Esophagus (tissue), 2 donors: ENCODE results near the gene FADS6. TPM values are rescaled to one million over a fixed set of nuclear protein-coding genes. Genes with fewer than 3 reads are reported as not detected.

Experiments used
- H3K27ac ChIP-seq, 2 donors: one replicate each; pipeline ENCODE4 v1.5.1; 2013; ENCODE audit warnings: low read depth in 2 of 2, mild to moderate bottlenecking in 2 of 2, inconsistent platforms in 1 of 2, low read length in 1 of 2, moderate library complexity in 1 of 2
- H3K27me3 ChIP-seq, 2 donors: one replicate each; pipeline ENCODE4 v1.6.1; 2013; ENCODE audit warnings: low read length in 2 of 2, control low read depth in 1 of 2, mild to moderate bottlenecking in 1 of 2; ENCODE audit not compliant: insufficient read depth in 2 of 2, control insufficient read depth in 1 of 2
- H3K36me3 ChIP-seq, 2 donors: one replicate each; pipeline ENCODE4 v1.6.1; 2013; ENCODE audit warnings: low read length in 1 of 2; ENCODE audit not compliant: control insufficient read depth in 2 of 2, insufficient read depth in 2 of 2
- H3K4me1 ChIP-seq, 2 donors: one replicate each; pipeline ENCODE4 v1.6.1; 2013; ENCODE audit warnings: low read length in 1 of 2; ENCODE audit not compliant: control insufficient read depth in 2 of 2, insufficient read depth in 2 of 2
- H3K4me3 ChIP-seq, 2 donors: one replicate each; pipeline ENCODE4 v1.5.1; 2013; ENCODE audit warnings: low read length in 2 of 2, mild to moderate bottlenecking in 2 of 2, low read depth in 1 of 2, moderate library complexity in 1 of 2
- H3K9me3 ChIP-seq, 2 donors: one replicate each; pipeline ENCODE4 v1.6.1; 2013; ENCODE audit warnings: mild to moderate bottlenecking in 2 of 2, low read depth in 1 of 2, low read length in 1 of 2, moderate library complexity in 1 of 2; ENCODE audit not compliant: control insufficient read depth in 2 of 2, insufficient read depth in 1 of 2
- WGBS, 2 donors: extraction: QIAGEN DNeasy Blood & Tissue Kit; methylation state at CpG; one replicate each; pipeline ENCODE4 v1.1.7; 2013; 5-methylcytosine and 5-hydroxymethylcytosine counted together
- polyA plus RNA-seq, 2 donors: library from polyadenylated mRNA; stranded (reverse); fragments of 200-250 nt; gene quantifications; one replicate each; pipeline ENCODE4 v1.2.3, GENCODE V29; 2013
- donor health status: healthy with polysubstance abuse.
- donor health status: Bipolar disorder and iron deficiency.

Gene FADS6, protein sequence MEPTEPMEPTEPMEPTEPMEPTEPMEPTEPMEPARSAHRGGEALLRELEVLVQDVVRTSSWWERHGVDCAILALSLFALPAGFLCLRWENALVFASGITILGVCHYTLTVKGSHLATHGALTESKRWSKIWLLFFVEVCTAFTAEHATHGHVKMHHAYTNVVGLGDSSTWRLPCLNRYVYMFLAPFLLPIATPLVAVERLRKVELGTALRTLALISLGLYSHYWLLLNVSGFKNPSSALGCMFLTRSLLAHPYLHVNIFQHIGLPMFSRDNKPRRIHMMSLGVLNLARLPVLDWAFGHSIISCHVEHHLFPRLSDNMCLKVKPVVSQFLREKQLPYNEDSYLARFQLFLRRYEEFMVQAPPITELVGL
- 1 to 10 TPM; 1.8 to 2.6 TPM for polyA plus RNA-seq

DNA sequence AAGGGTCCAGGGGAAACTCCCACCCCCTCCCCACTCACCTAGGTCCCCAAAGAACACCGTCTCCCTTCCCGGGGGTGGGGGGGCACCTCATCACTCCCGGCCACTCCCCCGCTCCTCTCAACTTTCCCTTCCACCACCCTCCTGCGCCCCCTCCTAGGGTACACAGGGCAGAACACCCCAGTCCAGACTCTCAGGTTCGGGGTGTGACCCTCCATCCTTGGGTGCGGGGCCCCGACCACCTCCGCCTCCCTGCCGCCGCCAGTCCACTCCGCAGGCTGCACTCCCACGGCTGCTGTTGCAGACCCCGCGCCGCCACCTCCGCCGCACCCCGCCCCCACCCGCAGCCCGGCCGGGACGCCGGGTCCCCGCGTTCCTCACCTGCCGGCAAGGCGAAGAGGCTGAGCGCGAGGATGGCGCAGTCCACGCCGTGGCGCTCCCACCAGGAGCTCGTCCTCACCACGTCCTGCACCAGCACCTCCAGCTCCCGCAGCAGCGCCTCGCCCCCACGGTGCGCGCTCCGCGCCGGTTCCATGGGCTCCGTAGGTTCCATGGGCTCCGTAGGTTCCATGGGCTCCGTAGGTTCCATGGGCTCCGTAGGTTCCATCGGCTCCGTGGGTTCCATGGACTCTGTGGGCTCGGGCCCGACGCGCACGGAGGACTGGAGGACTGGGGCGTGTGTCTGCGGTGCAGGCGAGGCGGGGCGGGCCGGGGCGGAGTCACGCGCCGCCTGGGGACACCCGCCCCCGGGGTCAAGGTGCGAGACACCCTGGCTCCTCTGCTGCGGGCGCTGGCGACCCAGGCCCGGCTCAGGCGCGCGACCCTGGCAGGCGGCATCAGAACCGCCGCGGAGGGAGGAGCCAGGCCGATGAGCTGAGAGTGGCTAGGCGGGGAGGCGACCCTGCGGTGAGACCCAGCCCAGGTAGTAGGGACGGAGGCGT lies at the start of gene FADS6:
Gene FADS6 (minus strand): TSS at position 660 of the 938 bp plus-strand sequence. CDS start 38 bp downstream, at position 622.
- Histone ChIP-seq H3K4me3 (peak within 1 kb of the TSS; percentile 44 to 46), H3K27me3 (peaks cover 0 to 3% of the 10 kb centered on the region in 2 donors), H3K9me3 (no peaks in the 10 kb centered on the region), H3K4me1 (peaks cover 6 to 8% of the 10 kb centered on the region in 2 donors), H3K36me3 (no peaks in the 10 kb centered on the region), H3K27ac (no peak within 1 kb of the TSS)
- 4% methylated on average over 79 to 86 of the region's 86 CpGs for WGBS, 2 donors

DNA sequence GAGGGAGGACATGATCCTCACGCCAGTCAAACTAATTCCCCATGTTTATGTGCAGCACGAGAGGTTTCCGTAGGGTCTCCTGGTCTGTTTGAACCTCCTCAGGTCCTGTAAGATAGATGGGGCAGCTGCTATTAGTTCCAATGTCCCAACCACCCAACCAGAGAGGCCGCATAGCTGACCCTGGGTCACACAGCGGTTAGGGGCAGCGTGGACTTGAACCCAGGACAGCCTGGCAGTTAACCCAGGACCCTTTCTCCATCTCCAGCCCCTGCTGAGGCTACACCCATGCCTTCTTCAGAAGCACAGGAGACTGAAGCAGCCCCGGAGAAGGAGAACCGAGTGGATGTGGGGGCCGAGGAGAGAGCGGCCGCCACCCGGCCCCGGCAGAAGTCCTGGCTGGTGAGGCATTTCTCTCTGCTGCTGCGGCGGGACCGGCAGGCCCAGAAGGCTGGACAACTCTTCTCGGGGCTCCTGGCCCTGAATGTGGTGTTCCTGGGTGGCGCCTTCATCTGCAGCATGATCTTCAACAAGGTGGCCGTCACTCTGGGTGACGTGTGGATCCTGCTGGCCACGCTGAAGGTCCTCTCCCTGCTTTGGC lies 47.8 kb upstream of the FADS6 start:
- Histone ChIP-seq H3K9me3 (peaks cover 0 to 4% of the 10 kb centered on the region in 2 donors), H3K27me3 (no peaks in the 10 kb centered on the region), H3K4me1 (peaks cover 0 to 13% of the 10 kb centered on the region in 2 donors), H3K27ac (no peak overlapping the region), H3K36me3 (peaks cover 0 to 5% of the 10 kb centered on the region in 2 donors), H3K4me3 (no peak overlapping the region)
- WGBS, 2 donors, result 81 to 84% methylated on average over 21 of the region's 21 CpGs

DNA sequence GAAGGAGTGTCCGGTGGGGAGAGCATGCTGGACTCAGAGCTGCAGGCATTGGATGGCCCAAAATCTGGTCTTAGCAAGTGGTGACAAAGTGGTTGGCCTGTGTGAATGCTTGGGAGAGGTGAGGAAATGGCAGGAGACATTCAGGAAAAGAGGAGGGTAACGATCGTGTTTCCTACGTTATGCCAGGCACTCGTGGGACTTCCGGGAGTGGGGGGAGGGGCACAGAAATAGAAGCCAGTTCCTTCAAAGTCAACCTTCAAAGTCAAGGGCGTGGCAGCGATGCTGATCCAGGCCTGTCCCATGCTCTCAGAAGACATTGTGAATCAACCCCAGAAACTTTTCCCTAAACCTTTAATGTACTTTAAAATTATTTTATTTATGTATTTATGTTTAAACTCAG lies 46.1 kb upstream of the FADS6 start:
- Histone ChIP-seq H3K4me1 (peaks cover 0 to 18% of the 10 kb centered on the region in 2 donors), H3K27ac (peak overlapping the region; percentile 14 to 70), H3K9me3 (peaks cover 0 to 4% of the 10 kb centered on the region in 2 donors), H3K27me3 (no peaks in the 10 kb centered on the region), H3K36me3 (peaks cover 0 to 5% of the 10 kb centered on the region in 2 donors), H3K4me3 (no peak overlapping the region)
- WGBS, 2 donors, result 37 to 39% methylated on average over 8 of the region's 8 CpGs

DNA sequence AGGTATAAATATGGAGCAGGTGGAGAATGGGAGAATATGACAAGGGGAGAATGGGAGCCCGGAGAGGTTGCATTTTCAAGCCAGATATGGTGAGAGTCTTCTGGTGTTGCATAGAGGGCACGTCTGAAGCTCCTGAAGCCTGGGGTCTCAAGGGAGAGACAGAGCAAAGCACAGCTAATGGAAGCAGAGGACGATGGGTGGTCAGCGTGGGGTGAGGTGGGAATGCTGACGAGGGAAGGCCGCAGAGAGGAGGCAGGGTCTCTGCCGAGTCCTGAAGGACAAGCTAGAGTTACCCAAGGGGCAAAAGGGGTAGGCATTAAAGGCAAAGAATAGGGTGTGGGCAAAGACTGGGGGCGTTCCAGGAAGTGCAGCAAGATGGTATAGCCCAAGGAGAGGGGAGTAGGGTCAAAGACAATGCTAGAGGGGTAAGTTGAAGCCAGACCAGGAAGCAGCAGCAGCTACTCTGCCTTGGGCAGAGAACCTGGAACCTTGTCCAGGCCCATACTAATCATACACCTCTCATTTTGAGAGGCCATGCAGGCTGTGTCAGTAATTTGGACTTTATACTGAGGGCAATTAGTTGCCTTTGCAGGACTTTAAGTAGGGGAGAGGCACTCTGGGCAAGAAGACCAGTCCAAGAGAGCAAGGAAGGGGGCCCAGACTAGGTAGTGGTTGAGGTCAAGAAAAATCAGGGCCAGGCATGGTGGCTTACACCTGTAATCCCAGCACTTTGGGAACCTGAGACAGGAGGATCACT lies 44.9 kb upstream of the FADS6 start:
- Histone ChIP-seq H3K4me1 (peaks cover 0 to 17% of the 10 kb centered on the region in 2 donors), H3K4me3 (no peak overlapping the region), H3K27me3 (no peaks in the 10 kb centered on the region), H3K27ac (peak overlapping the region in 1 of 2 donors; percentile 47), H3K36me3 (peaks cover 0 to 5% of the 10 kb centered on the region in 2 donors), H3K9me3 (peaks cover 0 to 4% of the 10 kb centered on the region in 2 donors)
- 72 to 73% methylated on average over 8 of the region's 8 CpGs for WGBS, 2 donors

DNA sequence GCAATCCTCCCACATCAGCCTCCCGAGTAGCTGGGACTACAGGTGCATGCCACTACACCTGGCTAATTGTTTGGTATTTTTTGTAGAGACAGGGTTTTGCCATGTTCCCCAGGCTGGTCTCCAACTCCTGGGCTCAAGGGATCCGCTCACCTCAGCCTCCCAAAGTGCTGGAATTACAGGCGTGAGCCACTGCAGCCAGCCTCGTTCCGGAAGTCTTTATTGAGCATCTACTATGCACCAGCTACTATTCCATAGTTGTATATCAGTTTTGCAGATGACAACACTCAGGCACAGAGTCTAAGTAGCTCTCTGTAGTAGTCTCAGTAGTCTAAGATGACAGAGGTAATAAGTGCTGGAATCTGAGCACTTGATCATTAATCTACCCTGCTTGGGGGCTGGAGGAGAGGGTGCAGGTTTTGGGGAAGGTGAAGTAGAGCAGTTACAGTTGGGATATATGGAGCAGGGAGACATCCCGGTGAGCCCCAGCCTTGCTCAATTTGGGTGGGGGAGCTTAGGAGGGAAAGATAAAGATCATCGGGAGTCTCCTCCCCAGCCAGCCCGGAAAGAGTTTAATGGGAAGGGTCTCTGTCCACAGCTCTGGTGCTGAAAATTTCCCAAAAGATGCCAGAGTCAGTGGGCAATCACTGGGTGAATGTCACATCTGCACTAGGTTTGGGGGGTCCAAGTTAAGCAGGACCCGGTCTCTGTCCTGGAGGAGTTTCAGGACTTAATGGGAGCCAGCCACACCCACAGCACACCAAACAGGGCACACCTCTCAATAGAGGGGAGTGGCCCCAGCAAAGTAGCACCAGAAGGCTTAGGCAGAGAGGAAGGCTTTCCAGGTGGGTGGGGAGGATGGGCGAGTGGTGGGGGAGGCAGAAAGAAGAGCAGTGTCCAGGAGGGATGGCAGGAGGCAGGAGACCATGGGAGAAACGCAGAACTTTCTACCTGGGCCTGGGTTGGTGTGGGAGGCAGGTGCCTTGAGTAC lies 43.9 kb upstream of the FADS6 start:
- peaks cover 0 to 5% of the 10 kb centered on the region in 2 donors for H3K36me3 ChIP-seq
- 49 to 50% methylated on average over 11 of the region's 11 CpGs for WGBS, 2 donors
- H3K4me3 ChIP-seq, result no peak overlapping the region
- no peaks in the 10 kb centered on the region for H3K27me3 ChIP-seq
- peaks cover 0 to 4% of the 10 kb centered on the region in 2 donors for H3K9me3 ChIP-seq
- peak overlapping the region in 1 of 2 donors; percentile 38 for H3K27ac ChIP-seq
- H3K4me1 ChIP-seq, result peaks cover 0 to 15% of the 10 kb centered on the region in 2 donors

DNA sequence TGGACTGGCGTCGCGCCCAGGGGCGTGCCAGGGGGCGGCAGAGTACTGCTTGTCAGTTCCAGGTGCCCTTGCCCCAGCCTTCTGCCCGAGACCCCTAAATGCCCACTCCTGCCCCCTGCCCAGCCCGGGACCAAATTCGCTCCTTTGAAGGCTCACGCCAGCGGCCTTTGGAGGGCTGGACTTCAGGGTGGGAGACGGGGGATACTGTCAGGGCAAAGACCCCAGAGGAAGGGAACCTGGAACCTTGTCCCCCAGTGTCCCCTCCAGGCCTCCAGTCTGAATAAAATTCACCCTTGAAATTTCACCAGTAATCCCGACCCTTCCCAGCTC lies 43.0 kb upstream of the FADS6 start:
- Histone ChIP-seq H3K4me3 (peak overlapping the region; percentile 51 to 52), H3K9me3 (no peaks in the 10 kb centered on the region), H3K27ac (peak overlapping the region; percentile 4 to 29), H3K4me1 (peaks cover 0 to 13% of the 10 kb centered on the region in 2 donors), H3K36me3 (no peaks in the 10 kb centered on the region), H3K27me3 (no peaks in the 10 kb centered on the region)
- 20 to 23% methylated on average over 12 of the region's 12 CpGs for WGBS, 2 donors

DNA sequence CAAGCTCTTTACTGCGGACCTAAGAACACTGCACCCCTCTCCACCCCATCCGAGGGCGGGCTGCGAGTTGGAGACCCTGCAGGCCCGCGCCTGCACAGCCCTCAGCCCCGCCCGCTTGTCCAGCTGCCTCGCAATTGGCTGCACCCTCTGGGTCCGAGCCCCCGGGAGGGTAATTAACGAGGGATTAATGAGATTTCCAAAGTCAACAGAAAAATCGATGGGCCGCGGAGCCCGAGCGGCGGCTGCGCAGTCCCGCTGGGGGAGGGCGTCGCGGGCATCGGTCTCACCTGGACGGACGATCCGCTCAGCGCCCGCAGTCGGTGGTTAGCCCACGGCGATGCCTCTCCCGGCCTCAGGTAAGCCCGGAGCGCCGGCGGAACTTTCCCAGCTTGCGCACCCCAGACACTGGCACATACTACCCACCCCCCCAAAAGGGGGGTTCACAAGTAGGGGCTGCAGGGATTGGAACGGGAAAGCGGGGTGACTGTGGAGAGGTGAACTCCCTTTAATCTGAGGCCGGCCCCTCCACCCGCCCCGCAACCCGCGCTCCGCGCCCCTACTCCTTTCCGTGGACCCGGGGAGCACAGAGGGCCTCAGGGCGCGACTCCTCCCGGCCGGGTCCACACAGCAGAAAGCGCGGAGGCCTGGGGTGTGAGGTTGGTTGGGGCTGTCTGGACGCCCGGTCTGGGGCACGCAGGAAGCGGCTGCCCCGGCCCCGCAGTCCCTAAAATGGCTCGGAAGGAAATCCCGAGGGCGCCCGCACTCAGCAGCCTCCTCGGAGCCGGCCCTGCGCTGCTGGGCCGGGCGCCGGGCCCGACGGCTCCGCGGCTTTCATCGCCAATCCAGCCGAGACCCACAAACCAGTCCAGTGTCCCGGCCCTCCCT lies 42.4 kb upstream of the FADS6 start, which contains the start of gene OTOP3:
Gene OTOP3 (plus strand): TSS at position 314 of the 885 bp plus-strand sequence. CDS start 24 bp downstream, at position 338.
- H3K4me1 ChIP-seq, result peaks cover 0 to 13% of the 10 kb centered on the region in 2 donors
- peak within 1 kb of the TSS; percentile 29 to 52 for H3K27ac ChIP-seq
- H3K36me3 ChIP-seq, result no peaks in the 10 kb centered on the region
- peak within 1 kb of the TSS; percentile 51 to 52 for H3K4me3 ChIP-seq
- H3K27me3 ChIP-seq, result no peaks in the 10 kb centered on the region
- WGBS, 2 donors, result 3% methylated on average over 74 to 78 of the region's 78 CpGs
- no peaks in the 10 kb centered on the region for H3K9me3 ChIP-seq
